ENCODE measurements around the gene NHERF1.

GRCh38 chr17:74752415-74752814 is 4.0 kb downstream of the NHERF1 start:
- TF ChIP-seq SUZ12 (IDR thresholded peaks at IDR 0.05; ENCODE audit: extremely low read depth, insufficient read depth, insufficient read length) (no peak), ZNF274 (IDR thresholded peaks at IDR 0.05; ENCODE audit: low read depth, low read length) (no peak), YY1 (IDR thresholded peaks at IDR 0.05; ENCODE audit: insufficient read depth, insufficient read length) (no peak)
